Left ventricle myocardium superior (tissue), 1 donor: ENCODE data around the gene RHOXF1. TPM values are rescaled to one million over a fixed set of nuclear protein-coding genes. Genes with fewer than 3 reads are reported as not detected.
"Not testable (repeated sequence)": the region's sequence is repeated elsewhere in the genome, so short reads cannot be mapped to it uniquely, and the experiment has no call there.

Source experiments
- ATAC-seq: fragments of 200-7000 bp; cut with Tn5 transposase; one replicate; pipeline ENCODE4 v1.9.1; 2020; ENCODE audit warnings: mild to moderate bottlenecking, moderate library complexity
- DNase-seq: peaks from one replicate; pipeline ENCODE4 v3.0.0-alpha.2; 2020
- intact Hi-C: fragments of 100-400 bp; cut with micrococcal nuclease; formaldehyde crosslinking; loops from one replicate; pipeline ENCODE4 v1.11.0; 2022
- long read RNA-seq: library from polyadenylated mRNA; unstranded; transcript quantifications from one replicate; pipeline ENCODE4 v2.0.0, GENCODE V29; 2021
- total RNA-seq: library from RNA; stranded (reverse); fragmentation: NEBNext Ultra II Directional; extraction: Animal tissue kit (Norgen Biotek cat#: 25700); gene quantifications from one replicate; pipeline ENCODE4 v1.2.1, GENCODE V29; 2021
- donor health status: DM: no; HTN: yes; CAD: no; lungs with severe emphysema.

Gene RHOXF1
- not detected for total RNA-seq
- long read RNA-seq, result 0 reads

- ATAC-seq, result no peak
- DNase-seq, result no peak
- intact Hi-C loops, result no loop called here
Measured at GRCh38 chrX:120115438-120115963, at the start of gene RHOXF1. RHOXF1 (minus strand) TSS chrX:120115913; CDS start chrX:120115862, 51 bp downstream.

GRCh38 chrX:120159086-120159485 is 43.4 kb upstream of the RHOXF1 start:
- DNase-seq, intact Hi-C loops, ATAC-seq: not testable (repeated sequence)

DNA sequence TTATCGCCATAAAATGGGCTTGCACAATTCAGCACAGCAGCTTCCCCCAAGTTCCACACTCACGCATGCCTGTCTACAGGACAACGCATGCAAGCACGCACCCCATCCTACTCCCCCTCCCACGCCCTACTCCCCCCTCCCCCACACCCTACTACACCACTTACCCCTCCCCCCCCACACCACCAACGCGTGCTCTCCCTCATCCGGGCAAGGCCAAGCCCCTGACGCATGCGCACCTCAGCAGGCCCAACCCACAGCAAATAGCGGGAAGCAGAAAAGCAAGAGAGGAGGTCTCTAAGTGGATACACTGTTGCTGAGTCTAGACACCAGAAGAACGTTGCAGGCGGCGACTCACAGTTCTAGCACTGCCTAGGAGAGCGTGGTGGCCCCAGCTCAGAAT is 42.6 kb upstream of the RHOXF1 start, which contains the start of gene RHOXF2:
Gene RHOXF2, plus strand, starts transcription at position 301 of the 400 bp plus-strand sequence. CDS start 138 bp downstream, outside the sequence.
- ATAC-seq, intact Hi-C loops, DNase-seq: not testable (repeated sequence)

DNA sequence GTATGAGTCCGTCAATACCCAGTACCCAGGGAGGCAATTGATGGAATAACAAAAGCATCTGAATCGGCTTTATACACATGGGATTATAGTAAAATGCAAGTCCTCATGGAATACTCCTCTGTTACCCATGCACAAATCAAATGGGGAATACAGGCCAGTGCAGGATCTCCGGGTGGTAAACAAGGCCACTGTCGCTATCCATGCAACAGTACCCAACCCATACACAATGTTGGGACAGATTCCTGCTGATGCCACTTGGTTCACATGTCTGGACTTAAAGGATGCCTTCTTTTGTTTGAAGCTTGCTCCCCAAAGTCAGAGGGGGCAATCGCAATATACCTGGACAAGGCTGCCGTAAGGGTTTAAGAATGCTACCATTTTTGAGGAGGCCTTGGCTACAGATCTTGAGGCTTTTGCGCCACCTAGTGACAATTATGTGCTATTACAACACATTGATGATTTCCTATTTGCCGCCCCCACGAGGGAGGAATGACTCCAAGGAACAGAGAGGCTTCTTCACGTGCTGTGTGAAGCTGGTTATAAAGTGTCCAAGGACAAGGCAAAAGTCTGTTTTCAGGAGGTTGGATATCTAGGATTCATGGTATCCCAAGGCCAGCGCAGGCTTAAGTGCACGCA is 34.5 kb upstream of the RHOXF1 start:
- intact Hi-C loops, DNase-seq: not testable (repeated sequence)
- peak; percentile 22 for ATAC-seq

GRCh38 chrX:120147537-120147936 is 31.8 kb upstream of the RHOXF1 start:
- DNase-seq, result no peak
- no peak for ATAC-seq
- intact Hi-C loops, result no loop called here

- DNase-seq, ATAC-seq, intact Hi-C loops: not testable (repeated sequence)
Measured at GRCh38 chrX:120146323-120146722, 30.6 kb upstream of the RHOXF1 start.

GRCh38 chrX:120145295-120145925 is 29.7 kb upstream of the RHOXF1 start:
- intact Hi-C loops, result no loop called here
- ATAC-seq (no peak), DNase-seq (no peak)

- DNase-seq, result no peak
- no peak for ATAC-seq
- intact Hi-C loops, result no loop called here
Measured at GRCh38 chrX:120144178-120144844, 28.6 kb upstream of the RHOXF1 start.

DNA sequence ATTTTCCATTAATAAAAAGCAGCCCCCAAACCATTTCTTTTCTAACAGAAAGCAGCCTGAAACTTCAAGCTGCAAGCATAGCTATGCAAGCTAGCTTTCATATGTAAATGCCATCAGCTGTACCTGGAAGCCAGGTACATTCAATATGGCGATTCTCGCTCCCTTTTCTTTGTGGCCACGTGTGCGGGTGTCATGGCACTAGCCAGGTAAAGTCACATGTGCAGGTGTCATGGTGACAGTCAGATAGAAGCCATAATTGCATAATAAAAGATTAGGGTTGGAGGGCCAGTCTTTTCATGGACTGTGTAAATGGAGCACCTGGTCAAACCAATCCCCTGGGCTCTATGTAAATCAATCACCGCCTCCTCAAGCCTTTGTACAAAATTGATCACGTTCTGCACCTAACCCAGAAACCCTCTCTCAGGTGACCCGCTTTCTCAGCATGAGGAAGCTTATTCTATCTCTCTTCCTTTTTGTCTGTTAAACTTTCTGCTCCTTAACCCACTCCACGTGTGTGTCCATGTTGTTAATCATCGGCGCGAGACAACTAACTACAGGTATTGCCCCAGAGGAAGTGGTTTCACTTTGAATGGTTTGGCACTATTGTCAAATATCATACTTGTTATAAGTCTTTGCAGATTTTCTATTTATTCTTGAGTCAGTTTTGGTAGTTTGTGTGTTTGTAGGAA is 24.7 kb upstream of the RHOXF1 start:
- intact Hi-C loops, result no loop called here
- DNase-seq (no peak), ATAC-seq (no peak)

DNA sequence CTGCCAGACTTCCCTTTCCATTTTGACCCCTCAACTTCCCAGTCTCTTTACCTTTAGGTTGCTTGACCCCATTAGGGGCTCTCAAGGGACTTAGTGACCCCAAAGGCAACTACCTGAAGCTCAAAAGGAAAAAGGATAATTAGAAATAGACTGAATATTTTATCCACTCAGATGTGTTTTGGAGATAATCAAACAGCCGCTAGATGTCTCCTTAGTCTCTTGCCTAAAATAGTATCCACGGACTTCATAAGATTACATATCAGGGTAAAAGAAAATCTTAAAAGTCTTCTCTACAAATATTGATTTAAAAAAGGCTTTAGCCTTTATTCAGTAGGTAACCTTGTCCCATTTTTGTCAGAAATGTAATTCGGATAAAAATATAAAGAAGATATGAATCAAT is 21.7 kb upstream of the RHOXF1 start:
- ATAC-seq (no peak), DNase-seq (no peak)
- intact Hi-C loops, result no loop called here

DNA sequence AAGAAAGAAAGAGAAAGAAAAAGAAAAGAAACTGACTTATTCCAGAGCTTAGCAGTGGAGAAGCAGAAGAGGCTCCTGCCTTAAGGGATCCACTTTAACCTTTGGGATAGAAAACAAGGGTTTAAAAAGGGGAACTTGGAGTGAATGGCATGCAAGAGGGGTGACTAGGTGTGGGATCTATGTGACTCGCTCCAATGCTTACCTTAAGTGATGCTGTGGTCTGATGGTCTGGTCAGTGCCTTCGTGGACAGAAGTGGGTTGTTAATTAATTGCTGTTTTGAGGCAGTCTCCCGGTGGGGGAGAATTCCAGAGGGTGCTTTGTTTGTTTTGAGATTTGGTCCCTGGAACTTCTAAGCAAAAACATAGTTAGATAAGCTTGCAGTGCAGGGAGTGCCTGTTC is 21.1 kb upstream of the RHOXF1 start:
- ATAC-seq (no peak), DNase-seq (no peak)
- intact Hi-C loops, result no loop called here

- intact Hi-C loops, result no loop called here
- ATAC-seq (no peak), DNase-seq (no peak)
Measured at GRCh38 chrX:120136128-120136527, 20.4 kb upstream of the RHOXF1 start.

DNA sequence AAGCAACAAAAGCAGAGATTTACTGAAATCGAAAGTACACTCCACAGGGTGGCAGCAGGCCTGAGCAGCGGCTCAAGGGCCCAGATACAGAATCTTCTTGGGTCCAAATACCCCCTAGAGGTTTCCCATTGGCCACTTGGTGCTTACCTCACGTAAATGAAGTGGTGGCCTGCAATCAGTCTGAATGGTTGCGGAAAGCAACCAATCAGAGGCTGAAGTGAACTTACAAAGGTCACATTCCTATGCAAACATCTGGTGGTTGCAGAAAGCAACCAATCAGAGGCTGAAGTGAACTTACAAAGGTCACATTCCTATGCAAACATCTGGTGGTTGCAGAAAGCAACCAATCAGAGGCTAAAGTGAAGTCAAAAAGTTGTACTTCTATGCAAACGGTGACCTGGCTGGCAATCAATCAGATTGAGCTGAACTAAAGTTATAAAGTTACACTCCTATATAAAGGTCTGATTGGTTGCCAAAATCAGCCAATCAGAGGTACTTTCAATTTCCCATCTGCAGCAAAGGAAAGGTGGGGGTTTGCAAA is 12.7 kb upstream of the RHOXF1 start:
- ATAC-seq, intact Hi-C loops, DNase-seq: not testable (repeated sequence)

DNA sequence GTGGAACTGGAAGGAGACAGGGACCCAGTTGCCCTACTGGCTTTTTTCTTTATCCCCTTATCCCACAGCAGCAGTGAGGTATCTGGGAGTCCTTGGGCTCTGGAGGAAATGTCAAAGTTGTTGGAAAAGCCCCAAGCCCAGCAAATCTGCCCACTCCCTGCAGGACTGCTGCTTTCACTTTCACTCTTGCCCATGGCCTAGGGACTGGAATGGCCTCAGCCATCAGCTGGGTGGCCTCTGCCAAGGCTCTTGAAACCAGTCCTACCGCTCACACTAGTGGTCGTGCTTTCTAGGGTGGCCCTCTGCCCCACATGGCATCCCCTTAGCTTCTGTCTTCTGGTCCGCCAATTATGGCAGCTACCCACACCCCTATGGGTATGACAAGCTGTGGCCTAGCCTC is 9.7 kb upstream of the RHOXF1 start:
- DNase-seq (no peak), ATAC-seq (peak; percentile 71)

DNA sequence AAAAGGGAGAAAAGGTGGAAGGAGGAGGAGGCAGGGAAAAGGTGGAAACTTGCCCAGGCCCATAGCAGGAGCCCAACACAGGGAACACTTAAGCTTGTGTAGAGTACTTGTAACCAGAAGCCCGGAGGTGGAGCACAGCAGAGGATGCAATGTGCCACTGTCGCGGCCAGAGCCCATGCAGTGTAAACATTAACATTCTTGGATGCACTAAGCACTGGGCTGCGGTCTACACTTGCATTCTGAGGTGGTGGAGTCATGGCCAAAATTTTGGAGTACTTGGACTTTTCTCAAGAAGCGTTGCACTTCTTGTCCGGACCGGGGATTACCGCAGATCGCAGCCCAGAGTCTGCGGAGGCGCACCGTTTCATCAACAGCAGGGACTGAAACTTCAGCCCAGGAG is 4.5 kb upstream of the RHOXF1 start:
- ATAC-seq (no peak), DNase-seq (no peak)
- intact Hi-C loops, result no loop called here

More for the DNA sequence above, 9.7 kb upstream of the RHOXF1 start:
- intact Hi-C loops, result no loop called here

GRCh38 chrX:120111611-120112010 is 4.1 kb downstream of the RHOXF1 start:
- no peak for ATAC-seq
- intact Hi-C loops, result no loop called here
- no peak for DNase-seq

GRCh38 chrX:120109378-120109777 is 6.3 kb downstream of the RHOXF1 start:
- intact Hi-C loops, result no loop called here
- ATAC-seq (no peak), DNase-seq (no peak)

- intact Hi-C loops, ATAC-seq: not testable (repeated sequence)
Measured at GRCh38 chrX:120104707-120105106, 11.0 kb downstream of the RHOXF1 start.

GRCh38 chrX:120101057-120101456 is 14.7 kb downstream of the RHOXF1 start:
- intact Hi-C loops, DNase-seq, ATAC-seq: not testable (repeated sequence)

More at GRCh38 chrX:120104707-120105106, 11.0 kb downstream of the RHOXF1 start:
- DNase-seq, result not testable (repeated sequence)
